HEK293T (cell line): ENCODE data around the gene ZNF697.

Experiments
- CTCF ChIA-PET: fragments of 350-600 bp; formaldehyde crosslinking; extraction: SDS; loops from one replicate; lab custom pipeline; 2021; ENCODE audit warnings: antibody characterized with exemption, inconsistent platforms; lab: Yijun Ruan, JAX
- POLR2A ChIA-PET: fragments of 350-600 bp; formaldehyde crosslinking; extraction: SDS; loops from one replicate; lab custom pipeline; 2020; ENCODE audit warnings: antibody characterized with exemption, inconsistent platforms; lab: Yijun Ruan, JAX
- DNase-seq: peaks from one replicate; pipeline ENCODE4 v3.0.0; 2012; ENCODE audit warnings: mixed read lengths; ENCODE audit errors: extremely low spot score
- ARNT ChIP-seq: fragments of 450-650 bp; IDR thresholded peaks from 2 replicates; pipeline ENCODE4 v1.6.1; 2017; ENCODE audit warnings: mild to moderate bottlenecking
- BHLHE40 ChIP-seq: fragments of 450-650 bp; IDR thresholded peaks from 2 replicates; pipeline ENCODE4 v1.6.1; 2016; ENCODE audit warnings: mild to moderate bottlenecking, moderate library complexity, borderline replicate concordance
- CTBP1 ChIP-seq: fragments of 450-650 bp; IDR thresholded peaks from 2 replicates; pipeline ENCODE4 v1.6.1; 2016; ENCODE audit warnings: borderline replicate concordance
- ELF4 ChIP-seq: fragments of 450-650 bp; IDR thresholded peaks from 2 replicates; pipeline ENCODE4 v1.6.1; 2017; ENCODE audit warnings: antibody characterized with exemption
- FOXA1 ChIP-seq: fragments of 450-650 bp; IDR thresholded peaks from 2 replicates; pipeline ENCODE4 v1.6.1; 2016; ENCODE audit warnings: mild to moderate bottlenecking
- FOXK2 ChIP-seq: fragments of 450-650 bp; IDR thresholded peaks from 2 replicates; pipeline ENCODE4 v1.6.1; 2016; ENCODE audit warnings: mild to moderate bottlenecking
- FOXM1 ChIP-seq: fragments of 450-650 bp; IDR thresholded peaks from 2 replicates; pipeline ENCODE4 v1.6.1; 2017; ENCODE audit warnings: mild to moderate bottlenecking, borderline replicate concordance
- HDGF ChIP-seq: fragments of 450-650 bp; IDR thresholded peaks from 2 replicates; pipeline ENCODE4 v1.6.1; 2017; ENCODE audit warnings: antibody characterized with exemption, borderline replicate concordance
- L3MBTL2 ChIP-seq: fragments of 450-650 bp; conservative IDR thresholded peaks from 2 replicates; pipeline ENCODE4 v1.6.1; 2016; ENCODE audit warnings: mild to moderate bottlenecking
- LEF1 ChIP-seq: fragments of 450-650 bp; IDR thresholded peaks from 2 replicates; pipeline ENCODE4 v1.6.1; 2017; ENCODE audit warnings: mild to moderate bottlenecking, borderline replicate concordance
- NFRKB ChIP-seq: fragments of 450-650 bp; IDR thresholded peaks from 2 replicates; pipeline ENCODE4 v1.6.1; 2016; ENCODE audit warnings: mild to moderate bottlenecking, moderate library complexity
- SP1 ChIP-seq: fragments of 450-650 bp; IDR thresholded peaks from 2 replicates; pipeline ENCODE4 v1.6.1; 2017
- SUZ12 ChIP-seq: fragments of 450-650 bp; IDR thresholded peaks from 2 replicates; pipeline ENCODE4 v1.6.1; 2016; ENCODE audit warnings: mild to moderate bottlenecking
- TARDBP ChIP-seq: fragments of 450-650 bp; IDR thresholded peaks from 2 replicates; pipeline ENCODE4 v1.6.1; 2016
- ZNF384 ChIP-seq: fragments of 450-650 bp; IDR thresholded peaks from 2 replicates; pipeline ENCODE4 v1.6.1; 2016
- TF ChIP-seq, protein P1 (sequence below): fragments of 450-650 bp; IDR thresholded peaks from 2 replicates; pipeline ENCODE4 v1.6.1; 2016

The ZNF697 gene

GRCh38 chr1:119637710-119638109 lies 10.4 kb downstream of the ZNF697 start:
- ChIA-PET CTCF (no interaction called here), POLR2A (interaction anchor here (2.1 to 2.3 kb wide), 2 partner anchors 10 kb away, joined by 14 read pairs; partner anchors contain the start of gene ZNF697)
- no peak for DNase-seq
- TF ChIP-seq SP1 (no peak), CTBP1 (no peak), ELF4 (no peak), TARDBP (no peak)

DNA sequence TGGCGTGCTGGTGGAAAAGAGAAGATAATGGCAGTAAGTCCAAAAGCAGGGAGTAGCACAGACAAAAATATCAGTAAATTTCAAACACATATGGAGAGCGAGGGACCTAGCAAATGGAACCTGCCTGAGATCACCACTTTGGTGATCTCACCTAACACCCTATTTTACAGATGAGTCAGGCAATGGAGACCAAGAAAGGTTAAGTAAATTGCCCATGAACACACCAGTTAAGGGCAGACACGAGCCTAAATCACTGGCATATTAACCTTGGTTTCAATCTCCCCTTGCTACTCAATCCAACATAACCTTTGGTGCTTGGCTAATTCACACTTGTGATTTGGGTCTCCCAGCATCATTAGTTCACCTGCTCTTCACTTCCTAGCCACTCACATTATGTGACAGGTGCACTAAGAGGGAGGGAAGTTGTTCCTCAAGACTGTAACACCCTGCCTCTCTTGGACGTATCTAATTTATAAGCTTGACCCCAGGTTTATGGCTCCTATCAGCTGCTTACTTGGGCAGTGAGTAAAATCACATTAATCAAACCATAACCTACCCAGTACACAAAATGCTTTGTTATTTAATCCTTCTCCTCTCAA lies 11.5 kb downstream of the ZNF697 start:
- ChIA-PET CTCF (no interaction called here), POLR2A (interaction anchor here (0.5 to 2.1 kb wide), 2 partner anchors 11 to 75 kb away, joined by 3 to 14 read pairs; partner anchors contain the start of genes PHGDH and ZNF697)
- TF ChIP-seq ELF4 (no peak), CTBP1 (no peak), ARNT (no peak), FOXM1 (no peak), LEF1 (no peak), SP1 (no peak), ZNF384 (no peak), FOXA1 (no peak), TARDBP (no peak), SUZ12 (no peak), HDGF (no peak)
- TF ChIP-seq, protein P1, sequence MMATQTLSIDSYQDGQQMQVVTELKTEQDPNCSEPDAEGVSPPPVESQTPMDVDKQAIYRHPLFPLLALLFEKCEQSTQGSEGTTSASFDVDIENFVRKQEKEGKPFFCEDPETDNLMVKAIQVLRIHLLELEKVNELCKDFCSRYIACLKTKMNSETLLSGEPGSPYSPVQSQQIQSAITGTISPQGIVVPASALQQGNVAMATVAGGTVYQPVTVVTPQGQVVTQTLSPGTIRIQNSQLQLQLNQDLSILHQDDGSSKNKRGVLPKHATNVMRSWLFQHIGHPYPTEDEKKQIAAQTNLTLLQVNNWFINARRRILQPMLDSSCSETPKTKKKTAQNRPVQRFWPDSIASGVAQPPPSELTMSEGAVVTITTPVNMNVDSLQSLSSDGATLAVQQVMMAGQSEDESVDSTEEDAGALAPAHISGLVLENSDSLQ, result no peak
- no peak for DNase-seq

GRCh38 chr1:119635811-119636390 lies 12.2 kb downstream of the ZNF697 start:
- ChIA-PET CTCF (no interaction called here), POLR2A (interaction anchor here (2.1 kb wide), 1 partner anchor 12 kb away, joined by 14 read pairs; the partner anchor contains the start of gene ZNF697)

GRCh38 chr1:119634016-119634415 lies 14.1 kb downstream of the ZNF697 start:
- TF ChIP-seq CTBP1 (no peak), FOXM1 (no peak), ELF4 (no peak)
- TF ChIP-seq, protein P1, result no peak
- CTCF ChIA-PET, result interaction anchor here (1.8 kb wide), 1 partner anchor 14 kb away, joined by 11 read pairs; the partner anchor contains the start of gene ZNF697
- POLR2A ChIA-PET, result no interaction called here
- DNase-seq, result no peak

More at GRCh38 chr1:119635811-119636390, 12.2 kb downstream of the ZNF697 start:
- DNase-seq, result no peak
- no peak for TF ChIP-seq ELF4
- no peak for TF ChIP-seq SUZ12
- no peak for TF ChIP-seq FOXM1
- no peak for TF ChIP-seq ZNF384
- no peak for TF ChIP-seq SP1
- TF ChIP-seq HDGF, result no peak
- TF ChIP-seq FOXA1, result no peak
- TF ChIP-seq BHLHE40, result no peak
- TF ChIP-seq ARNT, result no peak
- no peak for TF ChIP-seq CTBP1
- TF ChIP-seq, protein P1, result no peak
- no peak for TF ChIP-seq L3MBTL2
- TF ChIP-seq NFRKB, result no peak
- no peak for TF ChIP-seq LEF1
- no peak for TF ChIP-seq TARDBP
- TF ChIP-seq FOXK2, result no peak

DNA sequence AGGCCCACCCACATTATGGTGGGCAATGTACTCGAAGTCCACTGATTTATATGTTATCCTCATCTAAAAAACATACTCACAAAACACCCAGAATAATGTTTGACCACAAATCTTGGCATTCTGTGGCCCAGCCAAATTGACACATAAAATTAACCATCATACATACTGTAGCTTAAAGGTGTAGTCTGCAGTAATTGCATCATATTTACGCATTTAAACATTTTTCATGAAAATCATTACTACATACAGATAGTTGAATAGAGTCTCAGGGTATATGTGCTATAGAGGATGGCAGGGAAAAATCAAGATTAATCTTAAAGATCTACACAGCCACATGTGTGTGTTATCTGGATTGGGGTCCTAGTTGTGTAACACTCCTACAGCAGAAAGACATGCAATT lies 14.5 kb downstream of the ZNF697 start:
- ChIA-PET POLR2A (no interaction called here), CTCF (interaction anchor here (1.8 kb wide), 1 partner anchor 14 kb away, joined by 11 read pairs; the partner anchor contains the start of gene ZNF697)
- TF ChIP-seq CTBP1, result no peak
- no peak for TF ChIP-seq HDGF
- TF ChIP-seq, protein P1, result no peak
- TF ChIP-seq L3MBTL2, result no peak
- no peak for TF ChIP-seq NFRKB
- TF ChIP-seq ARNT, result no peak
- TF ChIP-seq ELF4, result no peak
- TF ChIP-seq LEF1, result no peak
- no peak for TF ChIP-seq FOXA1
- no peak for TF ChIP-seq SP1
- no peak for TF ChIP-seq ZNF384
- no peak for TF ChIP-seq BHLHE40
- no peak for TF ChIP-seq FOXK2
- no peak for TF ChIP-seq FOXM1
- TF ChIP-seq TARDBP, result no peak
- no peak for TF ChIP-seq SUZ12
- no peak for DNase-seq
